ENCODE results near the gene MEIS1.

MEIS1 gene

GRCh38 chr2:66461664-66462500 lies 27.0 kb downstream of the MEIS1 start:
- Histone ChIP-seq H3K27me3 (ENCODE audit: control insufficient read depth, insufficient read depth, low read length) (no peaks in the 10 kb centered on the region), H3K9ac (ENCODE audit: low read length) (no peak overlapping the region), H3K36me3 (ENCODE audit: control insufficient read depth, insufficient read depth, low read length) (no peaks in the 10 kb centered on the region), H3K9me3 (ENCODE audit: control insufficient read depth, insufficient read depth, low read depth, low read length) (no peaks in the 10 kb centered on the region), H3K27ac (ENCODE audit: low read depth, low read length) (no peak overlapping the region), H3K4me1 (ENCODE audit: control insufficient read depth, insufficient read depth, low read length) (no peaks in the 10 kb centered on the region), H3K4me3 (ENCODE audit: low read depth, low read length) (no peak overlapping the region)

DNA sequence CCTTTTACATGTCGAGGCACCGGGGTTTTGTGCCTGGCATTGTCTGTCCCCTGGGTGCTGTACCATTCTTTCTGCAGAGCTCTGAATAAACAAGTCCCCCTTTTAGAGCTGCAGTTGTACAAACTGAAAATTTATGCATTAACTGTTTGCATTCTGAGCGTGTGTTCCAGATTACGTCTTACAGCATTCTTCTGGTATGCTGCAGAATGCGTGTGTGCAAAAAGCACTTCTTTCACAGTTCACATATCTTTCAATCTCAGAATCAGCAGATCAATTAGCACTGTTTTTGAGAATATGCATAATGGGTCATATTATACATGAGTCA lies 27.5 kb downstream of the MEIS1 start:
- H3K4me1 ChIP-seq (ENCODE audit: control insufficient read depth, insufficient read depth, low read length), result no peaks in the 10 kb centered on the region
- H3K27ac ChIP-seq (ENCODE audit: low read depth, low read length), result no peak overlapping the region
- no peaks in the 10 kb centered on the region for H3K36me3 ChIP-seq (ENCODE audit: control insufficient read depth, insufficient read depth, low read length)
- H3K27me3 ChIP-seq (ENCODE audit: control insufficient read depth, insufficient read depth, low read length), result no peaks in the 10 kb centered on the region
- H3K9me3 ChIP-seq (ENCODE audit: control insufficient read depth, insufficient read depth, low read depth, low read length), result no peaks in the 10 kb centered on the region
- no peak overlapping the region for H3K4me3 ChIP-seq (ENCODE audit: low read depth, low read length)
- no peak overlapping the region for H3K9ac ChIP-seq (ENCODE audit: low read length)

GRCh38 chr2:66463206-66463755 lies 28.4 kb downstream of the MEIS1 start:
- Histone ChIP-seq H3K9me3 (ENCODE audit: control insufficient read depth, insufficient read depth, low read depth, low read length) (no peaks in the 10 kb centered on the region), H3K27ac (ENCODE audit: low read depth, low read length) (no peak overlapping the region), H3K27me3 (ENCODE audit: control insufficient read depth, insufficient read depth, low read length) (no peaks in the 10 kb centered on the region), H3K4me3 (ENCODE audit: low read depth, low read length) (no peak overlapping the region), H3K4me1 (ENCODE audit: control insufficient read depth, insufficient read depth, low read length) (no peaks in the 10 kb centered on the region), H3K9ac (ENCODE audit: low read length) (no peak overlapping the region), H3K36me3 (ENCODE audit: control insufficient read depth, insufficient read depth, low read length) (no peaks in the 10 kb centered on the region)

DNA sequence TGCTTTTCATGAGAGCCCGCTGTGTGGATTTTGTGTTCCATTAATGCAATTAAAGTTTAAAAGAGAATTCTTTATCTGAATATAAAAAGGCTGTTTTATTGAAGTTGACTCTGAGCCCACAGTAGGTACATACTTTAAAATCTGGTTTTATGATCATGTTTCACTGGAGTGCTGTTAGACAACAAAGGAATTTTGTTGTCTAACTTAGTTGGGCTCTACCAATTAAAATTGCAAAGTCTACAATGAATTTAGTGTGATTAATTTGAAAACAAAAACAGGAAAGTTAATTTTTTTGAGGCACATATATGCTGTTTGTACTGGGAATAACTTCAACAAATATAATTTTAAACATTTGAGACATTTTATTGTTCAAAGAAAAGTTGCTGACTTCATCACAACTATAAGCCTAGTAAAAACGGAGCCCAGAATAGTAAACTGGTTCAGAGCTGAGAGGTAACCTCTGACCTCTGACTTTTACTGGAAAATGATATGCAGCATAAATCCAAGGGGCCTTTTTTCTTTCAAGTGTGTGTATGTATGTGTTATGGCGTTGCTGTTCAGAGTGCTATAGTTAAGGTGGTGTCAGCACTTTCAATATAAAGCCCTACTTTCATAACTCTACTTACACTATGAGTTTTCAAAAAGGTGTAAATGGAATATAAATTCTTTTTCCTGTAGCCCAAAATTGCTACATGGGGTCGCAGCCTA lies 30.2 kb downstream of the MEIS1 start:
- peaks cover 11% of the 10 kb centered on the region for H3K4me1 ChIP-seq (ENCODE audit: control insufficient read depth, insufficient read depth, low read length)
- no peak overlapping the region for H3K4me3 ChIP-seq (ENCODE audit: low read depth, low read length)
- H3K27me3 ChIP-seq (ENCODE audit: control insufficient read depth, insufficient read depth, low read length), result no peaks in the 10 kb centered on the region
- no peak overlapping the region for H3K27ac ChIP-seq (ENCODE audit: low read depth, low read length)
- H3K9me3 ChIP-seq (ENCODE audit: control insufficient read depth, insufficient read depth, low read depth, low read length), result no peaks in the 10 kb centered on the region
- no peak overlapping the region for H3K9ac ChIP-seq (ENCODE audit: low read length)
- H3K36me3 ChIP-seq (ENCODE audit: control insufficient read depth, insufficient read depth, low read length), result no peaks in the 10 kb centered on the region

- Histone ChIP-seq H3K4me3 (ENCODE audit: low read depth, low read length) (no peak overlapping the region), H3K27me3 (ENCODE audit: control insufficient read depth, insufficient read depth, low read length) (no peaks in the 10 kb centered on the region), H3K9ac (ENCODE audit: low read length) (no peak overlapping the region), H3K36me3 (ENCODE audit: control insufficient read depth, insufficient read depth, low read length) (no peaks in the 10 kb centered on the region), H3K4me1 (ENCODE audit: control insufficient read depth, insufficient read depth, low read length) (peaks cover 12% of the 10 kb centered on the region), H3K9me3 (ENCODE audit: control insufficient read depth, insufficient read depth, low read depth, low read length) (no peaks in the 10 kb centered on the region), H3K27ac (ENCODE audit: low read depth, low read length) (no peak overlapping the region)
Measured at GRCh38 chr2:66466433-66466832, 31.5 kb downstream of the MEIS1 start.

DNA sequence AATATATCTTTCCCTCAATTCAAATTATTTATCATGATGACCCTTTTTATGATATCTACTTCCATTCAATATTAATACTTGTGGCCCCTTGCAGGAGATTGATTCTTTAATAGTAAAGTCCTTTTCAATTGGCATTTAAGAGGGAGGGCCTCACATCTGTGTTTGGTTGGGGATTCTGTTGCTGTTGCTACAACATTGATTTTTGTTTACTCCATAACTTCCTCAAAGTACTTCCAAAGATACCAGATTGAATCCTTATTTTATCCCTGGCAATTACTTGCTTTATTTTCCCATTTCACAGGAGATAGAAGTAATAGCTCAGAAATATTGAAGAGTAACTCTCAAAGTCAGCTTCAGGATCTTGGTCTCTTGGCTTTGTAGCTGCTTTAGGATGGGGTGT lies 32.8 kb downstream of the MEIS1 start:
- no peaks in the 10 kb centered on the region for H3K27me3 ChIP-seq (ENCODE audit: control insufficient read depth, insufficient read depth, low read length)
- peaks cover 12% of the 10 kb centered on the region for H3K4me1 ChIP-seq (ENCODE audit: control insufficient read depth, insufficient read depth, low read length)
- H3K9ac ChIP-seq (ENCODE audit: low read length), result no peak overlapping the region
- no peaks in the 10 kb centered on the region for H3K9me3 ChIP-seq (ENCODE audit: control insufficient read depth, insufficient read depth, low read depth, low read length)
- no peaks in the 10 kb centered on the region for H3K36me3 ChIP-seq (ENCODE audit: control insufficient read depth, insufficient read depth, low read length)
- H3K27ac ChIP-seq (ENCODE audit: low read depth, low read length), result no peak overlapping the region
- H3K4me3 ChIP-seq (ENCODE audit: low read depth, low read length), result no peak overlapping the region

GRCh38 chr2:66469214-66469902 lies 34.4 kb downstream of the MEIS1 start:
- no peak overlapping the region for H3K27ac ChIP-seq (ENCODE audit: low read depth, low read length)
- no peaks in the 10 kb centered on the region for H3K27me3 ChIP-seq (ENCODE audit: control insufficient read depth, insufficient read depth, low read length)
- H3K4me1 ChIP-seq (ENCODE audit: control insufficient read depth, insufficient read depth, low read length), result peaks cover 13% of the 10 kb centered on the region
- no peak overlapping the region for H3K9ac ChIP-seq (ENCODE audit: low read length)
- no peaks in the 10 kb centered on the region for H3K9me3 ChIP-seq (ENCODE audit: control insufficient read depth, insufficient read depth, low read depth, low read length)
- H3K36me3 ChIP-seq (ENCODE audit: control insufficient read depth, insufficient read depth, low read length), result no peaks in the 10 kb centered on the region
- no peak overlapping the region; the same call in 1 of the 2 replicates for H3K4me3 ChIP-seq (ENCODE audit: low read depth, low read length)

DNA sequence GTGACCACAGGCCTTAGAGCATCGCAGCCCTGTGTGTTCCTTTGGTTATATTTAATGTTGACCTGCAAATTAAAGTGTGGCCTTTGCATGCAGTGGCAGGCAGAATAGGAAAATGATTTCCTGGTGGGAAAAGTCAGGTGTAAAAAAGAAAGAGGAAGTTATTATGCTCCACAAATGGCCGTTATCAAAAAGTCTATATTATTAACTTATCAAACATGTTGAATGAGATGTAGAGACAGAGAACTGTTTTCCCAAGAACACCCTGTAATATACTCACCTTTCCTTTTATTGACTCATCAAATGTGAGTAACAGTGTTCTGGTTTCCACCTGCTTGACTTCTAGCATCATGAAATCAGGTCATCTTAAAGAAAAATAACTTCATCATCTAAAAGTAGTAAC lies 35.3 kb downstream of the MEIS1 start:
- Histone ChIP-seq H3K4me3 (ENCODE audit: low read depth, low read length) (no peak overlapping the region), H3K36me3 (ENCODE audit: control insufficient read depth, insufficient read depth, low read length) (no peaks in the 10 kb centered on the region), H3K4me1 (ENCODE audit: control insufficient read depth, insufficient read depth, low read length) (peaks cover 18% of the 10 kb centered on the region), H3K9me3 (ENCODE audit: control insufficient read depth, insufficient read depth, low read depth, low read length) (no peaks in the 10 kb centered on the region), H3K27me3 (ENCODE audit: control insufficient read depth, insufficient read depth, low read length) (no peaks in the 10 kb centered on the region), H3K27ac (ENCODE audit: low read depth, low read length) (no peak overlapping the region), H3K9ac (ENCODE audit: low read length) (no peak overlapping the region)

DNA sequence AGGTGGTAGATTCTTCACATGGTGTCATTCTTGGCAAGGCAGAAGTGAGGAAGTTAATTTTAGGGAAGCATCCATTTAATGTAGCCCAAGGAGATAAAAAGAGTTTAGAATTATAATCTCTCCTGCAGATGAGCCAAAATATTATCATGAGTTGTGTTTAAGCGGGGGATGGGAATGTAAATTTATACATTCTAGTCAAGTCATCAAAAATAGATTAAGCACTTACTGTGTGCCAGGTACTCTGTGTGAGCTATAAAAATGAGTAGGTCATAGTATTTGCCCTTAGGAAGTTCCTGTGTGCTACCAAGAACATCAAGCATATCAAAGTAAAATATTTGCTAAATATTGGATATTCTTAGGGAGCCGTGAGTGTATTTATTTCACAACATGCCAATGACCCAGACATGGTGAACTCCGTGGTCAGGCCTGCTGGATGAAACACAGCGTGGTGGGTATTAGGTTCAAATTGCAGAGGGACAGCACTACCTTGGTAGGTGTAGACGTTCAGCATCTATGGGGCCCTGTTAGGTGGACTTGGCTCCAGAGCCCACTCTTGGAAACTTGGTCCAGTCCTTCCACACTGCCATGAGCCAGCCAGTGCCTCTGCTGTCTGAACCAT lies 37.4 kb downstream of the MEIS1 start:
- no peak overlapping the region for H3K4me3 ChIP-seq (ENCODE audit: low read depth, low read length)
- H3K27me3 ChIP-seq (ENCODE audit: control insufficient read depth, insufficient read depth, low read length), result no peaks in the 10 kb centered on the region
- peaks cover 18% of the 10 kb centered on the region for H3K4me1 ChIP-seq (ENCODE audit: control insufficient read depth, insufficient read depth, low read length)
- no peaks in the 10 kb centered on the region for H3K9me3 ChIP-seq (ENCODE audit: control insufficient read depth, insufficient read depth, low read depth, low read length)
- H3K27ac ChIP-seq (ENCODE audit: low read depth, low read length), result no peak overlapping the region
- no peaks in the 10 kb centered on the region for H3K36me3 ChIP-seq (ENCODE audit: control insufficient read depth, insufficient read depth, low read length)
- H3K9ac ChIP-seq (ENCODE audit: low read length), result no peak overlapping the region

GRCh38 chr2:66477135-66477842 lies 42.4 kb downstream of the MEIS1 start:
- no peaks in the 10 kb centered on the region for H3K36me3 ChIP-seq (ENCODE audit: control insufficient read depth, insufficient read depth, low read length)
- no peak overlapping the region for H3K9ac ChIP-seq (ENCODE audit: low read length)
- H3K9me3 ChIP-seq (ENCODE audit: control insufficient read depth, insufficient read depth, low read depth, low read length), result no peaks in the 10 kb centered on the region
- peaks cover 15% of the 10 kb centered on the region for H3K4me1 ChIP-seq (ENCODE audit: control insufficient read depth, insufficient read depth, low read length)
- H3K4me3 ChIP-seq (ENCODE audit: low read depth, low read length), result no peak overlapping the region
- no peak overlapping the region for H3K27ac ChIP-seq (ENCODE audit: low read depth, low read length)
- H3K27me3 ChIP-seq (ENCODE audit: control insufficient read depth, insufficient read depth, low read length), result no peaks in the 10 kb centered on the region
